GM21381 (cell line): Measurements from ENCODE around the gene GALNT10.

Experiments
- ATAC-seq: cut with Tn5 transposase; IDR thresholded peaks from one replicate; pipeline ENCODE4 v1.9.1; 2021; ENCODE audit warnings: mild to moderate bottlenecking, moderate library complexity; ENCODE audit not compliant: unreplicated experiment

GALNT10 gene

DNA sequence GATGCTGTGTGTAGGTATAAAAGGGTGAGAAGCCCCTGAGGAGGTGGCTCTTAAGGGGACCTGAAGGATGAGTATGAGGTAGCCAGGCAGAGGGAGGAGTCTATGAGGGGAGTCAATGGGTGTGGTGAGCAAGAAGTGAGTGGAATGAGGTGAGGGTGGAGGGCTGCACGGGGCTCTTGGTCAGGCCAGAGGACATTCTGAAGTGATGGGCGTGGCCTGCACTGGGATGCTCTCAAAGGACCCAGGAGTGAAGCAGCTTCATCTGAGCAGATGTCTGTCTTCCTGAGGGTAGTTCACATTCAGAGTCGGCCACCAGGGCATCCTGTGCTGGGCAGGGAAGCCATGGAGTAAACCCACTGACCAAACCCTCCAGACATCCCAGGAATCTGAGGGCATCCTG, 210.1 kb downstream of the GALNT10 start:
- no peak for ATAC-seq

DNA sequence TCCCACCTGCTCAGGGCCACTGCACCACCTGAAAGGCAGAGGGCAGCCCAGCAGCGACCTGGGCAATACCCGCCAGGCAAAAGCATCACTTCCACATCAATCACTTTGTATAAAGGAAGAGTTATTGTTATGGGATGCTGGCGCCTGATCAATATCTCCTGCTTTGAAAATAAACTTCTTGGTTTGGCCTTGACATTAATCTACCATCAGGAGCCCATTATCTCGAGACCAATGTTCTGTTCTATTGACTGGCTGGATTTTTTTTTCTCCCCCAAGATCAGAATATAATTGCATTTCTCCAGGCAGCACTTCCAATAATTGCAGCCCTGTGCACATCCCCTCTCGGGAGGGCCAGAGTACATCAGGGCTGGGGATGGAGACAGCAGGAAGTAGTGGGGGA, 210.8 kb downstream of the GALNT10 start:
- no peak for ATAC-seq

DNA sequence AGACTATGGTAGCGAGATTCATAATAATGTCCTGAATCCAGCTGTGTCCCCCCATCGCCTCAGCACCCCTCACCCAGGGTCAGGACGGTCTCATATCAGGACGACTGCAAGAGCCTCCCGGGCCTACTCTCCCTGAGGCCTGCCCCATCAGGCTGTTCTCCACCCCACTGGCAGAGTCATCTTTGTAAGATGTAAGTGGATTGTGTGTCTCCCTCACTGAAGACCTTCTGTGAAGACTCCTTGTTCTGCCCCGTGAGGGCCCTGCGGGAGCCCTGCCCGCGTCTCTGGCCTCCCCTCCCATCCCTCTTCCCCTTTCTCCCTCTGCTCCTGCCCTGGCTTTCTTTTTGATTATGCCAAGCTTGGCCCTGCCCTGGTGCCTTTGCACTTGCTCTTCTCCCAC, 211.4 kb downstream of the GALNT10 start:
- no peak for ATAC-seq

DNA sequence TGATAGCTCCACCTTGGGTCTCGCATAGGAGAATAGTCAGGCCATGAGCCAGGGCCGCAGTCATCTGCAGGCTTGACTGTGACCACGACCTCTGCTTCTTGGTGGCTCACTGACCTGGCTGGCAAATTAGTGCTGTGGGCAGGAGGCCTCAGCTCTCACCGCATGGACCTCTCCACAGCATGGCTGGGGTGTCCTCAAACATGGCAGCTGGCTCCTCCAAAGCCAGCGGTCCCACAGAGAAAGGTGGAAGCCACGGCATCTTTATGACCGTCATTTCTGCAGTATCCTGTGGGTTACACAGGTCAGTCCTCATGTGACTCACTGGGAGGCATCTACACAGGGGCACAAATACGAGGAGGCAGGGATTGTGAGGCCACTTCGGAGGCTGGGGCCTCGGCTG, 212.1 kb downstream of the GALNT10 start:
- ATAC-seq = no peak

DNA sequence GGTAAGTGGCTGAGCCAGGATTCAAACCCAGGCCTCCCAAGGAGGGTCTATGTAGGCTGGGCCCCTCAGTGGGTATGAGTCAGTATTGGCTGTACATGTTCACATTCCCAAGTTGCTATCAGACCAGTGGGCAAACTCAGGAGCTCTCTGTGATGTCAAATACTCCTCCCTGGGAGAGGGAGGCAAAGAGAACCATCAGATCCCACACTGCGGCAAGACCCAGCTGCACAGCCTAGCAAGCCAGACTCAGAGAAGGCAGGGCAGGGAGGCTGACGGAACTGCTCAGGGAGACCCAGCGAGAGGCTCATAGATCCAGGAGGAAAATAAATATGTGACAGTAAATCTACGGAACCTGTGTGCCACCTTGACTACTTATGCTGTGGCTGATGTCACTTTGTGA, 212.7 kb downstream of the GALNT10 start:
- ATAC-seq = no peak

DNA sequence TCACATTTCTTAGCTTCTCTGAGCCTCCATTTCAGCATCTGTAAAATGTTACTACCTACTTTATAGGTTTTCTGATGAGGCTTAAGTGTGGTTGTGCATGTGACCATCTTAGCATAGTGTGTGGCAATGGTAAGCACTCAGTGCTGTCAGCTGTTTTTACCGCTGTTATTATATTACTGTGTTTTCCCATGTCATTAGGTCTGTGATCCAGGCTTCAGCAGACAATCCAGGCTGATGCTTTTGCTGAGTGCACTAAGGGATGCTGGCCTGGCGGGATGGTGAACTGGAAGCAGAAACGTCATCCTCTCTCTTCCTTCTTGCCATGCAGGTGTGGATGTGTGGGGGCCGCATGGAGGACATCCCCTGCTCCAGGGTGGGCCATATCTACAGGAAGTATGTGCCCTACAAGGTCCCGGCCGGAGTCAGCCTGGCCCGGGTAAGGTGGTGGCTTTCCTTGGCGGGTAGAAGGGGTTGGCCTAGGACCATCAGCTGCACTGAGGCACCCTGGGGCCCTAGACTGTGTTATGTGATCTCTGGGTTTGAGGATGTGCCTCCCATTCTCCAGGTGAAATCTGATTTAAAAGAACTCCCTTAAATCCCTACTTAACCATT, 213.3 kb downstream of the GALNT10 start:
- ATAC-seq = no peak

DNA sequence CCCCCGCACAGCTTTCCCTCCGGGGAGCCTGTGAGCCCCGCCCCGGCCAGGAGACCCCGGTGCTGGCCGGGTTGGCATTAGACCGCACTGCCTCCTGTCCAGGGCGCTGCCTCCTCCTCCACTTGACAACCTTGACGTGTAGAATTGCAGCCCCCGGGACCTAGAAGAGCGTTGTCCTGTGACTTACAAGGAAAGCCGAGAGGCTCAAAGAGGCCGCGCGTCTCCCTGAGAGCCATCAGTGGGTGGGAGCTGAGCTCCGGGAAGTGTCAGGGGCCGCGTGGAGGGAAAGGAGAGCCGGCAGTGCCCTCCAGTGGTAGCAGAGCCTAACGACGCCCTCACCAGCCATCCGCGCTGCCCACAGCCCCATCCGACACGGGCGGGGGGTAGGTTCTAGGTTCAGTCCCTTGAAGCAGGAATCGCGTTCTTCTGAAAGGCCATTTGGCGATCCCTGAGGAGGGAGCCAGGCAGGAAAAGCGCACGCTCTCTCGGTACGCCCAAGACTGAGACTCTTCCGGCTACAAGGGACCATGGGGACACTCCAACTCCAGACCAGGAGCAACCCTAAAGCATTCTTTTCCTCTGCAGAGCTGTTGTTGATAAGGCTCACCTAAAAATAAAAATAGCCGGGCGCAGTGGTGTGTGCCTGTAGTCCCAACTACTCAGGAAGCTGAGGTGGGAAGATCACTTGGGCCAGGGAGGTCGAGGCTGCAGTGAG, 214.7 kb downstream of the GALNT10 start:
- peak; percentile 95 for ATAC-seq

DNA sequence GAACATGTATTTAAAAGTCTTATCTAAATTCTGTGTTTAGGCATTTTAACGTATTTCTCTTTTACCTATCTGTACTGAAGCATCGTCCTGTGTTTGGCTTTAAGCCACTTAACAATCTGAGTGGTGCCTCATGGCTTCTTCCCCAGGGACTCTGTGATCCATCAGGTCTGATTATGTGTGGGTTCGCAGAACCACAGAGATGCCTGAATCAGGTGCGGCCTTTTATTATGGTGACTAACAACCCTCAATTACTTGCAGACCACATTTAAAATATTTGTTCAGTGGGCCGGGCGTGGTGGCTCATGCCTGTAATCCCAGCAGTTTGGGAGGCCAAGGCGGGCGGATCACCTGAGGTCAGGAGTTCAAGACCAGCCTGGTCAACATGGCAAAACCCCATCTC, 215.7 kb downstream of the GALNT10 start:
- ATAC-seq = no peak

DNA sequence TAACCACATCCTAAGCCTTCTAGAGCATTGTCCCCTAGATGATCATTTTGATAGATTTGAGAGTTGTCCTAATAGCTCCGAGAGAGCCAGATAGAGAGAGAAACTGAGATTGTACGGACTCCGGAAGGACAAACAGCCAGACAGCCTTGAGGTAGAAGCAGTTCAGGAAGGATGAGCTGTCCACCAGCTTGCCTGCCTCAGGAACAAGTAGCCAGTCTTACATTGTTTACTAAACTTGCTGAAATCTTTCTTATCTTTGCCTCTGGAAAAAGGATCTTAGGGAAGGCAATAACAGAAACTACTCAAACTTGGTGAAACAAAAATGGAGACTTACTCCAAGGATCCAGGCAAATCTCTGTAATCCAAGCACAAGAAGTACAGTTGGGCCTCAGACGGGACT, 216.3 kb downstream of the GALNT10 start:
- ATAC-seq = no peak

DNA sequence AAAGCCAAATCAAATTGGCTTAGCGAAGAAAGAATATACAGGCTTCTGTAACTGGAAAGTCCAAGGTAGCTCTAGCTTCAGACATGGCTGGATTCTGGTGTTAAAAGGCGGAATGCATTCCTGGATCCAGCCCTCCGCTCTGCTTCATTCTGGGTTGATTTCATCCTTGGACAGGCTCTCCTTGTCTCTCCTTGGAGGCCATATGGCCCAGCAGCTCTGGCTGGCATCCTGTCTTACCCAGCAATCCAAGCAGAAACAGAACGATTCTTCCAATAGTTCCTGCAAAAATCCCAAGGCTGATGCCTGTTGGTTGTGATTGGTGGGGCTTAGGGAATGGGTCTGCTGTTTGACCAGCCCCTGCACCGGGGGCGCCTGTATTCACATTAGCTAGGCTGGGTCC, 218.3 kb downstream of the GALNT10 start:
- no peak for ATAC-seq

DNA sequence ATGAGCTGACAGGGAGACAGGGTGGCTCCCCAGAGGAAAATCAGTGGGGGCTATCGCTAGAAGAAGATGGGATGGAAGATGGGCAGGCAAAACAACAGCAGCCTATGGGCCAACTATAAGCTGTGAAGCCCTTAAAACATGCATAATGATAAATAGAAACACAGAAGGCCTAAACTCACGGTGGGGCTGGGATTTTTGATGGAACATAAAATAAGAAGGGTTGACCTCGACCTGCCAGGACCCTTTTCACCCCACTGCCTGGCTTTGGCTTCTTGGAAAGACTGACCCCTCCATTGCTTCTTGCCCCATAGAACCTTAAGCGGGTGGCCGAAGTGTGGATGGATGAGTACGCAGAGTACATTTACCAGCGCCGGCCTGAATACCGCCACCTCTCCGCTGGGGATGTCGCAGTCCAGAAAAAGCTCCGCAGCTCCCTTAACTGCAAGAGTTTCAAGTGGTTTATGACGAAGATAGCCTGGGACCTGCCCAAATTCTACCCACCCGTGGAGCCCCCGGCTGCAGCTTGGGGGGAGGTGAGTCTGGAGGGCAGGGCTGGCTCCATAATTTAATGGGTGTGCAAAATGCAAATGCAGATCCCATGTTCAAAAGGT, 218.8 kb downstream of the GALNT10 start:
- ATAC-seq = no peak

DNA sequence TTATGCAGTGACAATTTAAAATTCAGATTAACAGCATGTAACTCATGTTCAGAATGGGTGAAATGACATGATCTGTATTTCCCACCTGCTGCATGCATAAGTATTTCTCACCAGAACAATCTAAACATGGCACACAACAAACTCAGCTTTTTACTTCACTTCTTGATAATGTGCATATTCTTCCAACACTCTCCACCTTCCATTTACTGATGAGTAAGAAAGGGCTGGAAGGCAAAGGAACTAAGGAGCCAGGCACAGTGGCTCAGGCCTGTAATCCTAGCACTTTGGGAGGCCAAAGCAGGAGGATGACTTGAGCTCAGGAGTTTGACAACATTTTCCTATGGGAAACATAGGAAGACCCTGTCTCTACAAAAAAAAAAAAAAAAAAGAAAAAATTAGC, 219.5 kb downstream of the GALNT10 start:
- no peak for ATAC-seq

DNA sequence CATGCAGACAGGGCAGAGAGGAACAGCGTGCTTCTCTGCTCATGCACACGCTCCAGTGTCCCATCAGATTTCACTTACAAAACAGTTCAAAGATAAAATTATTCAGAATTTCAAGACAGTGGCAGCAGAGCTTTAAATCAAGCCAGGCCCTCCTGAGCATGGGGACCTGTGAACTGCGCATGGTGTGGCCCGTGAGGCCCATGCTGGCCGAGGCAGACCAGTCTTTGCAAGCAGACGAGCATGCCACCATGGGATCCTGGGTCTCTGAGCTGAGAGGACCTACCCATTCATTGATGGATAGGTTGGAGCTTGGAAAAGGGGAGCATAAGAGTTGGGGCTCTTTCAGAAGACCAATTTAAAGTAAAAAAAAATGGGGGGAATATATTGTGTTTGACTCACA, 220.3 kb downstream of the GALNT10 start:
- no peak for ATAC-seq

DNA sequence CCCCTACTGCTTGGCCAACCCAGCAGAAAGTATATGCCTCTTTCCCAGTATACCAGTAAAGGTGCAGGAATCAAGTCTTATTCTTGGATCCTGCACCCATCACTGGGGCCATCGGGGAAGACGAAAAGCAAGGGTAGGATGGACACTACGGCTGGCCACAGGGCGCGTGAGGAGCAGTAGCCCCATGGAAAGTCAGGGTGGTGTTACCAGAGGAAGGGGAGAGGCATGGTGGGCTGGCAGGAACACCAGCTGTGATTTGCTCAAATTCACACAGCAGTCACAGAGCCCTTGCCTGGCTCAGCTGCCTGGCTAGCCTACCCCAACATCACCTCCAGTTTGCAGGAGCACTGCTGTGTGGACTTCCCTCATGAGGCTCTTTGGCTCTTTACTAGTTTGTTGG, 220.8 kb downstream of the GALNT10 start:
- ATAC-seq = no peak

DNA sequence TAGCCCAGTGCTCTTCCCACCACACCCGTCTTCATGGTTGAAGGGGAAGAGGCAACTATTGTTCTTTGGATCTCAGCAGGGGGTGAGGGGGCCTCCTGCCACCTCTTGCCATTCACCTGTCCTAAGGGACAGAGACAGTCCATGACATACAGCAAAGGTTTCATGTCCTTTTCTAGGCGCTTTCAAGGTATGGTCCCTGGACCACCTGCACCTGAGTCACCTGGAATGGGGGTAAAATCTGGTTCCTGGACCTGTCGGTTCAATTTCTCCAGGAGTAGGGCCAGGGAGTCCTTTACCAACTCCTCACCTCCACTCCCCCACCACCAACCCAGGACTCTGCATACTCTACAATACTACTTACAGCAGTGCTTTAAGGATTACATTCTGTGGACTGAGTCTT, 221.8 kb downstream of the GALNT10 start:
- no peak for ATAC-seq

DNA sequence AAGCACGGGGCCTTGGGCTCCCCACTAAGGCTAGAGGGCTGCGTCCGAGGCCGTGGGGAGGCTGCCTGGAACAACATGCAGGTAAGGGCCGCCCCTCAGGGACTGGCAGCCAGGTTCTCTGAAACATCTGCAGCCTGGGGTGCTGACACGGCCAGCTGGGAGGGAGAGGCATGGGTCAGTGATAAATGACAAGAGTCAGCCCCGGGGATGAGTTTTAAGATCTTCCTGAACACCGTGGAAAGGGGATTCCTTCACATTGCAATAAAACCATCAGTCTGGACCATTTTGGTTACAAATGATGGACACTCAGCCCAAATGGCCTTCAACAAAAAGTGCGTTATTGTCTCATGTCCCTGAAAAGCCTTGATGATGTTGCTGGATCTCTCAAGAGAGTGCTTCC, 222.4 kb downstream of the GALNT10 start:
- ATAC-seq = no peak

DNA sequence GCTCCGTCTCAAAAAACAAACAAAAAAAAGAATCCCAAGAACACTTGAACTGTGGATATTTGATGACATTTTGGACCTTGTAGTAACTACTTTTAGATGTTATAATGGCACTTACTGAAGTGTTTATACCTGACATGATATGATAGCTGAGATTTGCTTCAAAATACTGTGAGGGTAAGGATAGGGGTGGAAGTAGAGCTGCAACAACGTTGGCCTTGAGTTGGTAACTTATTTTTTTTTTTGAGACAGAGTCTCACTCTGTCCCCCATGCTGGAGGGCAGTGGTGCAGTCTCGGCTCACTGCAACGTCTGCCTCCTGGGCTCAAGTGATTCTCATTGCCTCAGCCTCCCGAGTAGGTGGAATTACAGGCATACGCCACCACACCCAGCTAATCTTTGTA, 224.6 kb downstream of the GALNT10 start:
- ATAC-seq = no peak

DNA sequence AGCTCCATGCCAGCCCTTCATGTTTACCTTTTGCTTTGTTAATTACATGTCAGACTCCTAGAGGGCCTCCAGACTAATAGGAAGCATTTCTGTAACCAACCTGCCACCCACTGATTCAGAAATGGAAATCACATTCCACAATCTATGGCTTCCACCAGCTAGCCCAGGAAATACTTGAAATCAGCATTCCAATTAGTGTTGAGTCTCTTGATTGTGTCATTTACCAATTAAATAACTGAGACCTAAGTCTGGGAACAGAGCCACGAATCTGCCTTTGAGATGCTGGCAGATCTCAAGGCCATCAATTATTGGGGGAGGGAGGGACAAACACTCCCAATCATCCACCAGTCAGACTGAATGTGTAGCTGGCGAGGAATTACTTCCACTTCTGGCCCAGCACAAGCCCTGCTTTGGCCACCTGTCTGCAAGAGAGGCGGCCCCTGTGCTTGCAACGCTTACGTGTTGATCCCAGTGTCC, 227.8 kb downstream of the GALNT10 start:
- ATAC-seq = no peak

DNA sequence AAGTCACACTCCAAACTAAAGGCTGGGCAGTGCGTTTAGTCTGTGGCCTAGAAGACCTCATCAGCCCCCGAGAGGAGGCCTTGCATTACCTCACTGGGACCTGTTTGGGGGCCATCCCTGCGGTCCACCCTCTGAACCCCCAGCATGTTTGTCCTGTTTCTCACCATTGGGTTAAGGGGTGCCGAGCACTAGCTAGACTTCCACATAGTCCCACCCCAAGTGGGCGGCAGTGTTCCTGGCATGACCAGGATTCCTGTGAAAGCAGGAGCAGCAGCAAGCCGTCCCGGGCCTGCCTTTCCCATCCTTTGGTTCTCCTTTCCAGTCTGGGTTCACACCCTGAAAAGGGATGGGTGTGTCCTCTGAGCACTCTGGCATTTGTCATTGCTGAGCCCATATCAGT, 228.7 kb downstream of the GALNT10 start:
- ATAC-seq = no peak

DNA sequence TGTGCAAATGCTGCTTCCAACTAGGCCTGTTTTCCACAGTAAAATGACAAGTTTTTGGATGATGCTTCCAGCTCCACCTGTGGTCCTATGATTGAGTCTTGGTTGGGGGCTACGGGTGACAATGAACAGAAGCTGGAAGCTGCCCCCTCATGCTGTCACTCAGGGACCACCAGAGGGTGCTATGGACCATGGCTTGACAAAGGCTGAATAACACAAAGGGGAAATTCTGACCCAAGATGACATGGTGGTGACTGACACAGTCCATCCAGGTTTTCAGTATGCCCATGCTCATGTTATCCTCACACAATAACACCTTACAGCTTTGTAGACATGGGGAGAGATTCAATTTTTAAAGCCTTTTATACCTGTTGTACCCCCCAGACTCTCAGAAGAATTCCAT, 231.3 kb downstream of the GALNT10 start:
- no peak for ATAC-seq

DNA sequence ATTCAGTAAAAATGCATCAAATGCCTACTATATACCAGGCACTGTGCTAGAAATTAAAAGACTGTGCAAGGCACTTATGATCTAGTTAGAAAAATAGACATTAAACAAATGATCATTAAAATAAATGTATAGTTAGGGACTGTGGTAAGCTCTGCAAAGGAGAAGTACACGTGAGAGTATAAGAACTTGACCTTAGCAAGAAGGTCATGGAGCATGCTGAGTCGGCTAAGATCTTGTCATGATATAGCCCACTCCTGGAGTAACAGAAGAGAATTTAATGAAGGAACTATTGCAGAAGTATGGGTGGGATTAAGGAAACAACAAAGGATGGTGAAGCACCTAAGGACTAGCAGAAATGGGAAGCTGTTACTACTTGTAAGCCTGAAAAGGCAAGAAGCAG, 231.8 kb downstream of the GALNT10 start:
- no peak for ATAC-seq

DNA sequence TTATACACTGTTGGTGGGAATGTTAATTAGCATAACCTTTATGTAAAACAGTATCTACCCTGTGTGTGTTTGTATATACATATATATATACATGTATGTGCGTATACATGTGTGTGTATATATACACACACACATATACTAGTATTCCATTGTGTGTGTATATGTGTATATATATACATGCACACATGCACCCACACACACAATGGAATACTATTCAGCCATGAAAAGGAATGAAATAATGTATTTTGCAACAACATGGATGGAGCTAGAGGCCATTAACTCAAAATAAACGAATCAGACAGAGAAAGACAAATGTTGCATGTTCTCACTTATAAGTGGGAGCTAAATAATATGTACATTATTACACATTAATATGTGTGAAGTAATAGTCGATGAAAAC, 237.7 kb downstream of the GALNT10 start:
- no peak for ATAC-seq
